Epithelial cell of proximal tubule (primary cell): Measurements from ENCODE around the gene MSH3. TPM values are rescaled to one million over a fixed set of nuclear protein-coding genes. Genes with fewer than 3 reads are reported as not detected.

Experiments
- DNase-seq: peaks from one replicate; pipeline ENCODE4 v3.0.0-alpha.2; 2011; ENCODE audit warnings: low read depth
- H3K4me3 ChIP-seq: 2 replicates; pipeline ENCODE4 v1.5.1; 2011; ENCODE audit warnings: low read depth, mild to moderate bottlenecking, low read length
- CTCF ChIP-seq: conservative IDR thresholded peaks from 2 replicates; pipeline ENCODE4 v1.5.1; 2012; ENCODE audit warnings: low read depth, mild to moderate bottlenecking, low read length
- total RNA-seq: library from RNA; depleted of rRNA; stranded (reverse); fragments of >200 nt; gene quantifications from 2 replicates; pipeline ENCODE4 v1.2.3, GENCODE V29; 2015

MSH3 gene
- total RNA-seq, 1 donor from 2014 or later: 8.8 TPM

GRCh38 chr5:80921026-80921425 lies 266.6 kb downstream of the MSH3 start:
- no peak for TF ChIP-seq CTCF
- no peak overlapping the region for H3K4me3 ChIP-seq
- DNase-seq: no peak

- TF ChIP-seq CTCF: no peak
- no peak overlapping the region for H3K4me3 ChIP-seq
- no peak for DNase-seq
These were observed 271.5 kb downstream of the MSH3 start for GRCh38 chr5:80925931-80926330.

Other genes with a start within 250 kb of the MSH3 start
- gene ZFYVE16, start 246.6 kb upstream of the MSH3 start, total RNA-seq: 15.6 and 26.9 TPM in 2 replicates
- 0.06 and 0.51 TPM in 2 replicates for gene FAM151B, start 166.6 kb upstream of the MSH3 start, total RNA-seq
- 1.2 TPM in 2 replicates for gene ANKRD34B, start 84.4 kb upstream of the MSH3 start, total RNA-seq
- 63.2 and 127 TPM in 2 replicates for gene DHFR, start 331 bp downstream of the MSH3 start, total RNA-seq